ENCODE data around the gene GTPBP8.

- TF ChIP-seq CTCF (conservative IDR thresholded peaks at IDR 0.05 in 1 of 2, IDR thresholded peaks at IDR 0.05 in 1 of 2; ENCODE audit: low read depth in 1 of 2, low read length in 2 of 2) (no peak), EZH2 (IDR thresholded peaks at IDR 0.05; ENCODE audit: low read length, missing control alignments) (no peak)
Observed at GRCh38 chr3:112967828-112968227, 23.0 kb upstream of the GTPBP8 start.

All from fibroblast of lung (primary cell).